ENCODE results near the gene SEC14L2.
"Not testable (repeated sequence)": the region's sequence is repeated elsewhere in the genome, so short reads cannot be mapped to it uniquely, and the experiment has no call there.

SEC14L2 gene

DNA sequence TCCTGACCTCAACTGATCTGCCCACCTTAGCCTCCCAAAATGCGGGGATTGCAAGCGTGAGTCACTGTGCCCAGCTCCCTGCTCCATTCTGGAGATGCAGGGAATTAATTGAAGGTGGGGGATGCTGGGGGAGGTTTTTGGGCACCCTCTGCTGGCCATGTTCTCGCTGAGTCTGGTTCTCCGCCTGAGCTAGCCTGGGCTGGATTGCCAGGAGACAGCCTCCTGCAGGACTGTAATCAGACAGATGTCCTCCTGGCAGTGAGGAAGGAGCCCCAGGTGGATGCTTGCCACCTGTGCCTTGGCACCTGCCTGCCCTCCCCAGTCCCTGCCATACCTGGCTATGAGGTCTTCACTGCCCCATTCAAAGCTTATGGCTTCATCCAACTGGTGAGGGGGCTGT is 34.1 kb downstream of the SEC14L2 start:
- DNase-seq, result no peak

DNA sequence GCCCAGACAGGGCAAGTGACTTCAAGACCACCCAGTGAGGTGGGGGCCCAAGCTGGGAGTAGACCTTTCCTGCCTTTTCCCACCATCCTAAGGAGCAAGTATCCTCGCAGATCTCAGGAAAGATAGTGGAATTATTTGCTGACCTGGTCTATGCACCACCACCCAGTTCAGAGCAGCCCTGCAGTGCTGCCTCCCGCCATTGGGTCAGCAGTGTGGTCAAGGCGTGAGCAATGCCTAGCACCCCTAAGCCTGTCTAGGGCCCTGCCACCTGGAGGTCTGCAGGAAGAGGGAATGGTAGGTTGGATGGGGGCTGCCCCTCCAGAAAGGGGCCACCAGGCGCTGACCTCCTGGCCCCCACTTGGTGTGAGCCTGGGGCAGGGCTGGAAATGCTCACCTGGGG is 35.3 kb downstream of the SEC14L2 start:
- DNase-seq, result no peak

DNA sequence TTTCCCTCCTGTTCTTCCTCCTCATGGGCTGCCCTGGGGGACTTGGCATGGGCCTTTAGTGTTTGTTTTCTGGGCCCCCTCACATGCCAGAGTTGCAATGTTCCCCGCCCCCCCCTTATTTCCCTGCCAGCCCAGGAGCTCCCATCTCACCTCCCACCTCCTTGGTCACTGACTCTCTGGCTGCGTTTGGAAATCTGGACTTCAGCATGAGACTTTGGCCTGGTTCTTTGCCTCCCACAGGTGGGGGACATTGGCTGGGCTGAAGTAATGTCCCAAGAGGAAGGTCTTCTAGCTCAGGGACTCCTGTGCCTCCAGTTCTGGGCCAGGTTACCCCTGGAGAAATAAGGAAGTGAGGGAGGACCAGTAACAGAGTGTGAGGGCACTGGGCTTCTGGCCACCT is 35.7 kb downstream of the SEC14L2 start:
- no peak for DNase-seq

DNA sequence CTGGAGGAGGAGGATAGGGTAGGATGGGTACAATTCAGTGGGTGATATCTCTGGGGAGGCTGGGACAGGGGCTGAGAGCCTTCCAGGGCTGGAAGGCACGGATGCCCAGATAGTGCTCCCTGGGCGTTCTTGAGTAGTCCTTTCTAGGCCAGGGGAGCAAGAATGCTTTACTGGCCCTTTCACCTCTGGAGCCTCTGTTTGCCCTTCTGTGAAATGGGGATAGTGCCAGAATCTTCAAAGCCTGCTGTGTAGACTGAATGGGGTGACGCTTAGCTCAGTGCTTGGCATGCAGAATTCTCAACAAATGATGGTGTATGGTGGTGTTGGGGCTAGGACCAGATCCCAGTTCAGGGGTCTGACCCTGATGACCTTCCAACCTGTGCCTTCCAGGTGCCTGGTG is 36.4 kb downstream of the SEC14L2 start:
- no peak for DNase-seq

DNA sequence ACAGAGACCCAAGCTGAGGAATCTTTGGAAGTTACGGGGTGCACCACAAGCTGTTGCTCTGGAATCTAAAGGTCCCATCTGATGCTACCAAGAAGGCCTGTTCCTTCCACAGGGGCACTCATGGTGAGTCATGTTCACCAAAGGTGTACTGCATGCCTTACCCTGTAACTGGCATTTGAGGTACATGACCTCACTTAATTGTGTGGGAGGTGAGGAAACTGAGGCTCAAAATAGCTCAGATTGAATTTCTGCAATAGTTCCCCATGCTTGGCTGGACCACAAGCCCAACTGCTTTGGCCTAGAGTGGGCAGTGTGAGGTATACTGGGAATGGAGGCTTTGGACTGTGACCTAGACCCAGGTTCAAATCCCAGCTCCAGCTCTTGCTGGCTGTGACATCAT is 37.0 kb downstream of the SEC14L2 start:
- DNase-seq, result no peak

DNA sequence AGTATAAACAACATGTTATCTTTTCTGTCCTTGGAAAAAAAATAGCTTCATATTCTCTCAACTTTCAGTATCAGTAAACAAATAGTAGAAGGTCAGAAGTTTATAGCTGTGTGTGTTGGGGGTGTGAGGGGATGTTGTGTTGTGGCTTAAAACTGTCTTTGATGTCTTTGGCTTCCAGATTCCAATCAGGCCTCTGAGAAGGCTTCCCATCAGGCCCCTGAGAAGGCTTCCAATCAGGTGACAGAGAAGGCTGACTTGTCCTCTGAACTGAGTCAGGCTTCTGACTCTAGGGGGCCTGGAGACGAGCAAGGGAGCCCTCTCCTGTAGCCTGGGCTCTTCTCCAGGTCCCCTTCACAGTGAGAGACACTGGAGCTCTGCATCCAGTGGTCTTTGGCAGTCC is 38.0 kb downstream of the SEC14L2 start:
- DNase-seq, result no peak

DNA sequence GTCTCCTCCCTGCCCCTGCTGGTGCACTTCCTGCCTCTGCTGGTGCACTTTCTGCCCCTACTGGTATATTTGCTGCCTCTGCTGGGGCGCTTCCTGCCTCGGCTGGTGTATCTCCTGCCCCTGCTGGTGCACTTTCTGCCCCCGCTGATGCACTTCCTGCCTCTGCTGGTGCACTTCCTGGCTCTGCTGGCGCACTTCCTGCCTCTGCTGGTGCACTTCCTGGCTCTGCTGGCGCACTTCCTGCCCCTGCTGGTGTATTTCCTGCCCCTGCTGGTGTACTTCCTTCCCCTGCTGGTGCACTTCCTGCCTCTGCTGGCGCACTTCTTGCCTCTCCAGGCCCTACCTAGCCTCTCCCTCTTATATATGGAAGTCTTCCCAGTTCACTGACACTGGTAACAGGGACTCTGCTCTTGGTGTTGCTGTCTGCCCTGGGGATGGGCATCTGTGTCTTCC is 38.9 kb downstream of the SEC14L2 start:
- no peak for DNase-seq

DNA sequence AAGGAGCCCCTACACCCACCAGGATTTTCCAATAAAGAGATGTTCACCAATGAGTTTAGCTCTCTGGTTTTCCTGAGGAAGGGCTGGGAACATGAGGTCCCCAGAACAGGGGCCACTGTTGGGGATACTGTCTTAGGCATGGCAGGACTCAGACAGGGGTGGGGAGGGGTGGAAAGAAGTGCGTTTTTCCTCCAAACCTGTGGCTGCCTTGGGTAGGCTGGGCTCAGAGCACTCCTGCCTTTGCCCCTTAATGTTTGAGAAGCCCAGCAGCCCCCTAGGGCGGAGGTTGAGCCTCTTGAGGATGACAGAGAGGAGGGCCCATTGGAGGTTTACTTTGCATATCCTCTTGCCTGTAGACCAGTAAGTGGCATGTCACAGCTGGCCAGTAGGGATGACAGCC is 39.4 kb downstream of the SEC14L2 start:
- DNase-seq, result no peak

DNA sequence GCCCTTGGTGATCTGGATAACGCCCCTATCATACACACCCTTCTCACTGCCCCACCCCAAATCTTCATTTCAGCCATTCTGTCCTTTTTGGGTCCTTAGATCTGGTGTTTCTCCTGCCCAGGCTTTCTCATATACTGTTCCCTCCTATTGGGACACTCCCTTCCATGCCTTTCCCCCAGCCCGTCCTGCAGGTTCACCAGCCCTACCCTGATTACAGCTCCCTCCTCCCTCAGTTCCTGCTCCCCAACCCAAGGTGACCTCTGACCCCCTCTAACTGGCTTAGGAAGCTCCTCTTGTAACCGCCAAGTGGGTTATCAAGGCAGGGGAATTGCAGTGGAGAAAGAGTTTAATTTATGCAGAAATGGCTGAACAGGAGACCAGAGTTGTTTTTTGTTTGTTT is 41.7 kb downstream of the SEC14L2 start:
- no peak for DNase-seq

DNA sequence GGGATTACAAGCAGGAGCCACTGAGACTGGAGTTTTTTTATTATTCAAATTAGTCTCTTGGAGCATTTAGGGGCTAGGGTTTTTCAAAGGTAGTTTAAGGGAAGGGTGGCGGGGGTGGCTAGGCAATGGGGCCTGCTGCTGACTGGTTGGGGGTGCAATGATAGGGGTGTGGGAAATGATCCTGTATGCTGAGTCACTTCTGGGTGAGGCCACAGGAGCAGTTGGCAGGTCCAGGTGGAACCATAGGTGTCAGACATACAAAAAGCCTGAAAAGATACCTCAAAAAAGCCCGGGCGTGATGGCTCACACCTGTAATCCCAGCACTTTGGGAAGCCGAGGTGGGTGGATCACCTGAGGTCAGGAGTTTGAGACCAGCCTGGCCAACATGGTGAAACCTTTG is 42.4 kb downstream of the SEC14L2 start:
- DNase-seq, result no peak

DNA sequence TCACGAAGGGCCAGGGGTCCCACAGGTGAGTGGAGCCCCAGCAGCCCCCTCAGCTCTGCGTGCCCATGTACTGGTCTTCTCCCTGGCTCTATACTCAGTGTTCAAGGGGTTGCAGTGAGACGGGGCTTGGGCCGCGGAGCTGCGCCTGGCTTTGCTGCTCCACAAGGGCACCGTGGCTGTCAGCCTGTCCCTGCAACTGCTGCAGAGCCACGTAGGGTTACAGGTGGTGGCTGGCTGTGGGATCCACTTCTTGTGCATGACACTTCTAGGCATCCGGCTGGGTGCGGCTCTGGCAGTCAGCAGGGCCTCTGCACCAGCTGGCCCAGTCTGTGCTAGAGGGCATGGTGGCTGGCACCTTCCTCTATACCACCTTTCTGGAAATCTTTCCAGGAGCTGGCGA is 43.0 kb downstream of the SEC14L2 start:
- DNase-seq, result no peak

DNA sequence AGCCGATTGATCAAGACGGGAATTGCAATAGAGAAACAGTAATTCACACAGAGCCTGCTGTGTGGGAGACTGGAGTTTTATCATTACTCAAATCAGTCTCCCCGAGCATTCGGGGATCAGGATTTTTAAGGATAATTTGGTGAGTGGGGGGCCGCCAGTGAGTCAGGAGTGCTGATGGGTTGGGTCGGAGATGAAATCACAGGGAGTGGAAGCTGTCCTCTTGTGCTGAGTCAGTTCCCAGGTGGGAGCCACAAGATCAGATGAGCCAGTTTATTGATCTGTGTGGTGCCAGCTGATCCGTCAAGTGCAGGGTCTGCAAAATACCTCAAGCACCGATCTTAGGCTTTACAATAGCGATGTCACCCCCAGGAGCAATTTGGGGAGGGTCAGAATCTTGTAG is 44.3 kb downstream of the SEC14L2 start:
- no peak for DNase-seq

DNA sequence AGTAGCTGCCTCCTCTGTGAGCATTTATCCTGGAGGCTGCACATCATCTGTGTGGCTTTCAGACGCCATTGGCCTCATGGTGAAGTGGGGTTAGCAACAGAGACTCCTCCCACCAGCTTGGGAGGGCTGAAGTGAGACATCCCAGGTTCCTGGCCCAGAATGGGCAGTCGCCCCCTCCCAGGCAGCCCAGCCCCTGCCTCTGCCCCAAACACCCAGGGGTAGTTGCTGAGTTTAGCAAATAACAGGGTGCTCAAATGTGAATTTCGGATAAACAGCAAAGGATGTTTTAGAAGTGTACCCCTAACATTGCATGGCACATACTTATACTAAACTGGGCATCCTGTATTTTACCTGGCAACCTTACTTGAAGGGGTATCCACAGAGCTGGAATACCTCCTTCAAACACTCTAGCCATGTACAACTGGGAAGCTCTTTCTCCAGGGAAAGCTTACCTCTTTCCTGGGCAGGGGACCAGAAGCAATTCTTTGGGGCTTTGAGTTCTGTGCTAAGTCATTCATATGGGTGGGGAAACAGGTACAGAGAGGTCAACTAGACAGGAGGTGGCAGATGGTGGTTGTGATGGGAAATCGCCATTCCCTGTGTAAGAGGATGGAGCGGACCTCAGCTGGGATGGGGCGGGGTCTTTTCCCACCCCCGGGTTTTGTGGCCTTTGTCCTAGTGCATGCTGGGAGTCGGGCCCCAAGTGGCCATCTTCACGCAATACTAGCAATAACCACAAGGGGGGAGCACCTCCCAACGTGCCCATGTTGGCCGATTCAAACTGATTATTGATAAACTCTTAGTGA is 48.0 kb downstream of the SEC14L2 start:
- peak; percentile 61 for DNase-seq

DNA sequence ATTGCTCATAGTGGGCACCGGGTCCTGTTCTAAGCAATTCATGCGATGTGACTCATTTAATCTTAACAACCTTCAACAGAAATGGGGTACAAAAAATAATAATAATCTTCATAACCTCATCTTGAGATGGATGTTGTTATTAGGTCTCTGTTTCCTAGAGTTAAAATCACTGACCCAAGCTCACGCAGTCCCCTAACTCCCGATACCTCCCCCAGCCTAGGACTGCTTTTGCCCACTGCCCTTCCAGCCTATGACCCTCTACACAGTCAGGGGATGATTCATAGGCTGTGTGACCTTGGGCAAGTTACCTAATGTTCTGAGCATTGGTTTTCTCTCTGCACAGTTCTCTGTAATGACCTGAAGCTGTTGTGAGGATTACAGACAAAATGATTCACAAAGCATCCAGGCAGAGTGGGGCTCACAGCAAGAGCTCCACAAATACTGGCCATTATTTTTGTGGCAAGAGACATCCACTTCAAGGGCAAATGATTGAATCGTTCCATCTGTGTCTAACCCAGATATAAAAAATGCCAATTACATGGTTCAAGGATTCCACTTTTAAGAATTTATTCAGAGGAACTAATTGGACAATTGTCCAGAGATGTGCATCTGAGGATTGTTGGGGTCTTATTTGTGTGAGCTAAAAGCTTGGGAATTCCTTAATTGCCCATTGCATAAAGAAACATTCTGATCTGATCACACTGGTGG is 48.8 kb downstream of the SEC14L2 start:
- DNase-seq, result no peak

DNA sequence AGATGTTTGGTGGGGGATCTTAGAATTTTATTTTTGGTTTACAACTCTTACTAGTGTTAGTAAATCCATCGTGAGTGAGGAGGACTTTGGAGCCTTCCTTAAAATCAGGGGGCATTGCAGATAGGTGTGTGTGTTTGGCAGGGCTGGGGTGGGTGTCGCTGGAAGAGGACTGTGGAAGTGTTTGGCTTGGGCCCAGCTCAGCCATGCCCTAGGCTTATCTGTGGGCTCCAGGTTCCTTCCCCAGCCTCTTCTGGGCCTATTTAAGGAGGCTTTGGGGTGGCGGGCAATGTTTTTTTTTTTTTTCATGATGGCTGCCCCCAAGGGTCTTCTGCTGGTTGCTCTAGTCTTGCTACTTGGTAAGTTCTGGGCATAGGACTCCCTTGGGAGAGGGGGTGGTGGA is 50.8 kb downstream of the SEC14L2 start:
- no peak for DNase-seq

DNA sequence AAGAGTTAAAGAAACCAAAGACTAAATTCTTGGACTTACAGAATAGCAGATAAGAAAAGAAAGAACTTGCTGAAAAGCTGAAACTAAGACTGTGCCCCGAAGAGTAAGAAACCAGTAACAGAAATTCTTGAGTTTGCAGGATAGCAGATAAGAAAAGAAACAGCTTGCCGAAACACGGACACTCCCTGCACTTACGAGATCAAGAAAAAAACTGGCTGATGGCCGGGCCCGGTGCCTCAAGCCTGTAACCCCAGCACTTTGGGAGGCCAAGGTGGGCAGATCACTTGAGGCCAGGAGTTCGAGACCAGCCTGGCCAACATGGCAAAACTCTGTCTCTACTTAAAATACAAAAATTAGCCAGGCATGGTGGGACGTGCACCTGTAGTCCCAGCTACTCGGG is 54.7 kb downstream of the SEC14L2 start:
- not testable (repeated sequence) for DNase-seq

DNA sequence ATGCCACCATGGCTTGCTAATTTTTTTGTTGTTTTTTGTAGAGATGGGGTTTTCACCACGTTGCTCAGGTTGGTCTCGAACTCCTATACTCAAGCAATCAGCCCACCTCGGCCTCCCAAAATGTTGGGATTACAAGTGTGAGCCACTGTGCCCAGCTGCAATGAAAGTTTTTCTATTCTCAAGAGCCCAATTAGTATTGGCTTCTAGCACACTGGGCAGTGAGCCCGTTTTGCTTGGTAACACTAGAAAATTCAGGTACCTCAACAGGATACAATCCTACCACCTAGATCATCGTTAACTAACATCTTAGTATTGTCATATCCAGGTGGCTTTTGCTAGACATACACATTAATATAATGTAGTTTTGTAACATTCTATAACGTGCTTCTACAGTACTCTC is 56.0 kb downstream of the SEC14L2 start:
- no peak for DNase-seq

DNA sequence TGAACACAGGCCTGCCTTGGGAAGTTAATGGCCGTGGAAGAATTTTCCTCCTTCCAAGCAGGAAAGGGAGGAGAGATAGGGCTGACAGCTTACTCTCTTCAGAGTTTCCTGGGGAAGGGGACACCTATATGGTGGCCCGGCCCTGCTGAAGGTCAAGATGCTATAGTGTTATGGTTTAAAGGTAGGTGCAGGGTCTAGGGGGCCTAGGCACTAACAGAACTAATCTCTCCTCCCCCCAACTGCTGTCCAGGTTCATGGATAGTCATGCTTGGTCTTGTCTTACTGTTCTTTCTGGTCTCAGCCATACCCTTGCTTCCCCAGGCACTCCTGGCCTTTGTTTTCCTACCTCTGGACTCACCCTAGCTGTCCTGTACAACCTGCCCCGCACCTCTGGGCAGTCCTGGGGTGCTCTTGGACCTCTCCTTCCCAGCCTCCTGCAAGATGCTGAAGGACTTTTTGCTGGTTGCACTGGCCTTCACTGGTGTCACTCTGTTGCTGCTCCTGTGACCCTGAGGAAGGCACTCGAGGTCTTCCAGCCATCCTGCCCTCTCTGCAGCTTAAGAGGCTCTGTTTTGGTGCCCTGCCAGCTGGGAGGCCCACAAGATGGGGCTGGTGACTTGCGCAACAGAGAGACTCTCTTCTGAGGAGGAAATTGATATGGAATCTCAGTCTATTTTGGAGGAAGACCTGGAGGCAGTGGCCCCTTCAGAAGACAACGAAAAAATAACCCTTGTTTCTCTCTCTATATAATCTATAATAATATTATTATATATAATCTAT is 57.1 kb downstream of the SEC14L2 start:
- no peak for DNase-seq

DNA sequence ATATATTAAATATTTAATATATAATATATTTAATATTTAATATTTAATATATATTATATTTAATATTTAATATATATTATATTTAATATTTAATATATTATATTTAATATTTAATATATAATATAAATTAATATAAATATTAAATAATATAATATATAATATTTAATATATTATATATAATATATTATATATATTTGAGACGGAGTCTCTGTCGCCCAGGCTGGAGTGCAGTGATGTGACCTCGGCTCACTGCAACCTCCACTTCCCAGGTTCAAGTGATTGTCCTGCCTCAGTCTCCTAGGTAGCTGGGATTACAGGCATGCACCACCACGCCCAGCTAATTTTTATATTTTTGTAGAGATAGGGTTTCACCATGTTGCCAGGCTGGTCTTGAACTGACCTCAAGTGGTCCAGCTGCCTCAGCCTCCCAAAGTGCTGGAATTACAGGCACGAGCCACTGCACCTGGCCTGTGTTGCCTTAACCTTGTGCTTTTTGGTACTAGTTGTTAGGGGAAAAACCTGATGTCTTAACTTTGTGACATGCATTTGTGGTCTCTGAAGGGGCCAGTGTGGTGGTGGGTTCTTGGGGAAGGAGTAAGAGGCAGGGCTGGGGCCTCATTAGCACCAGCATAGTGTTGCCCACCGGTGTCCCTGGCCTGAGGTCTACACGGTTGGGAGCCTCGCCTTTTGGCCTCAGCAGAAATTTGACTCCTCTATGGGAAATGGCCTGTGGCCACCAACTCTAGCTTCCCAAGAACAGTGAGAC is 58.4 kb downstream of the SEC14L2 start:
- no peak for DNase-seq

DNA sequence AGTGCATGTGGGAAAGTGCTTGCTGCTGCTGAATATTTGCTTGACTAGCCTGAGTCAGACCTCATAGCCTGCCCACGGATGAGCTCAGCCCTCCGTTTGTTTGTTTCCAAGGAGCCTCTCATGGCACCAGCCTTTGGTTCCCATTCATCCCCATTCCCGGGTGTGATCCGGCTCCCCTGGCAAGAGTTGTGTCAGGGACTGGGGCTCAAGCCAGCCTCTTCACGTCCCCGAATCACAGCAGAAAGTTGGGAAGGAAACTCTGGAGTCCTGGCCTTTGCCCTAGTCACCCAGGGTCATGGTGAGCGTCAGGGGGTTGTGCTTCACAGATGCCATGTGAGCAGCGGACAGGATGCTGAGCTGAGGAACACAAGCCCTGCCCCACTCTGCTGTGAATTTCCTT is 61.2 kb downstream of the SEC14L2 start:
- DNase-seq, result no peak

DNA sequence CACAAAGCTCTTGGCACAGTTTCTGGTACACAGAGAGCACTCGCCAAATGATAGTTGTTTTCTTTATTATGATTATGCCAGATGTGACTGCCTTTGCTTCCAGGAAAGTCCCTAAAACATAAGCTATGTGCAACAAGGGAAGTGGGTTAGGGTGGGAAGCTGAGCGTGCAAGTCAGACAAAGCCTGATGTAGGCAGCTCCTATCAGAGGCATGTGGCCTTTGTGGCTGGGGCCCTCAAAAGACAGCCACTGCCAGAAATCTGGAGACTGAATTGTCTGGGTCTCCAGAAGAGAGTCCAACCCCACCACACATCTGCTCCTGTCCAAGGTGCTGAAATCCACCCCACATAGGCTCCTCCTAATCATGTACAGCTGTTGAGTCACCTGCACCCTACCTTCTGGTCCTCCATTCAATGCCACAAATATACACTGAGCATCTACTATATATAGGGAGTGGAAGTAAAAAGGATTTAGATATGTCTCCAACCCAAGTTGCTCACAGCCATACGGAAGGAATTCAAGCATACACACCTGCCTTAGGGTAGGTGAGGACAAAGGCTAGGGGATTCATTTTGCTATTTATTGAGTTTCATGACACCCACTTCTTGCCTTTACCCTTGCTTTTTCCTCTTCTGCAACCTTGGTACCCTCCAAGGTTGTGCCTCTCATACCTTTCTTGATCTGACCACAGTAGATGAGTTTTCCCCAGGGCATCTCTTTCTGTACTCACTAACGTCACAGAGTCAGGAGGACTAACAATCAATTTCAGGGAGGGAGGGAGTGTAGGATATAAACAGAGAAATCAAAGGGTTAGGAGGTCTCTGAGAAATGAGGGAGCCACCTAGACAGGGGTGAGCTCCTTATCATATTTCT is 62.6 kb downstream of the SEC14L2 start:
- DNase-seq, result peak; percentile 21

DNA sequence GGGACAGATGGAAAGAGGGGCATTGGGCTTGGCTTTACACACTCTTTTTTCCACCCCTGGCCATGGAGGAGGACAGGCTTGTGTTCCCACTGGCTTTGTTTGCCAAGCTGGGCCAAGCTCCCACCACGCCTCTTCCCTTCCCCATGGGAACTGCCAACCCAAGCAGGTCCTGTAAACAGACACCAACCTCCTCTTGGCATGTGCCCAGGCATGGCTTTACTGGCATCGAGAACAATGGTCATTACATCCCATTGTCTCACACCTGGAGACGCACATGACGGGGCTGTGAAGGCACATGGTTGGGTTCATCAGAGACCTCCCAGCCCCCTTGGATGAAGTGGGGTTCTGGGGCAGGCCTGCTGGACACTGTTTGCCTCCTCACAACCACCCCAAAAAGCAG is 63.3 kb downstream of the SEC14L2 start:
- DNase-seq, result no peak
